Frontal cortex (tissue), 4 donors: Measurements from ENCODE around the gene RMC1. TPM values are rescaled to one million over a fixed set of nuclear protein-coding genes. Genes with fewer than 3 reads are reported as not detected.
"Not testable (repeated sequence)": the region's sequence is repeated elsewhere in the genome, so short reads cannot be mapped to it uniquely, and the experiment has no call there.

Experiments used
- DNase-seq, 2 donors: peaks; one replicate each; pipeline ENCODE4 v3.0.0; 2012; ENCODE audit warnings: low spot score in 2 of 2
- FAIRE-seq: peaks from 2 replicates; lab custom pipeline; 2012; peaks lifted over from hg19 to GRCh38; lab: Jason Lieb, UNC
- small RNA-seq: library from RNA; depleted of rRNA; stranded (forward); fragments of <200 nt; gene quantifications from one replicate; pipeline ENCODE3, GENCODE V24; 2014
- total RNA-seq: library from RNA; depleted of rRNA; stranded (reverse); fragments of >200 nt; gene quantifications from one replicate; pipeline ENCODE4 v1.2.3, GENCODE V29; 2014
- donor health status: control.
- donor health status: control.
- donor health status: control.

Gene RMC1
- total RNA-seq, 1 donor from 2014 or later = 44.8 TPM

- not testable (repeated sequence) for DNase-seq, FAIRE-seq
Measured at GRCh38 chr18:23577521-23577920, 74.2 kb downstream of the RMC1 start.

- DNase-seq (no peak), FAIRE-seq (no peak)
Measured at GRCh38 chr18:23578067-23578701, 74.9 kb downstream of the RMC1 start.

- DNase-seq (no peak), FAIRE-seq (no peak)
Measured at GRCh38 chr18:23578891-23579653, 75.8 kb downstream of the RMC1 start.

- DNase-seq (no peak), FAIRE-seq (no peak)
Measured at GRCh38 chr18:23580677-23581367, 77.5 kb downstream of the RMC1 start.

Small RNAs within 50 kb of the gene (small RNA-seq; reads per million reads assigned to genes)
- not detected for gene AC026634.1
- gene RF00019 = not detected

Other genes with a start within 250 kb of the RMC1 start
- 66.0 TPM for gene RIOK3, start 50.2 kb upstream of the RMC1 start, total RNA-seq
- gene NPC1, start 83.0 kb downstream of the RMC1 start, total RNA-seq = 30.2 TPM
- gene ANKRD29, start 159.4 kb downstream of the RMC1 start, total RNA-seq = 2.4 TPM
- gene LAMA3, start 185.9 kb downstream of the RMC1 start, total RNA-seq = 1.2 TPM